ENCODE results near the gene ATP6V1B1. TPM values are rescaled to one million over a fixed set of nuclear protein-coding genes. Genes with fewer than 3 reads are reported as not detected.
A peak's percentile ranks its signal among the peaks of the same experiment; 100 is the strongest.

ATP6V1B1 gene
- total RNA-seq, 4 donors from 2014 or later = not detected

GRCh38 chr2:70977605-70978205, 42.0 kb downstream of the ATP6V1B1 start:
- Histone ChIP-seq H3K36me3 (no peaks in the 10 kb centered on the region), H3K27me3 (no peaks in the 10 kb centered on the region), H3K4me3 (replicated peaks in 1 of 3) (peak overlapping the region in 1 of 3 donors; percentile 68), H3K4me1 (peaks cover 6 to 18% of the 10 kb centered on the region in 2 donors), H3K27ac (peak overlapping the region; percentile 91 to 96 (median 93)), H3K9me3 (no peaks in the 10 kb centered on the region)
- 14 to 19% methylated on average over 14 of the region's 14 CpGs for WGBS, 2 donors
- intact Hi-C loops (cut with DNase I) = no loop called here
- DNase-seq = peak; percentile 70 to 72
- peak in 1 of 6 experiments; percentile 11 for TF ChIP-seq CTCF (IDR thresholded peaks at IDR 0.05)
- peak in 1 of 2 donors; percentile 22 for TF ChIP-seq POLR2A (IDR thresholded peaks at IDR 0.05)

- DNase-seq = peak; percentile 69 to 77
- TF ChIP-seq POLR2A (IDR thresholded peaks at IDR 0.05) (peak in 1 of 2 donors; percentile 63), CTCF (IDR thresholded peaks at IDR 0.05) (no peak)
- Histone ChIP-seq H3K4me3 (replicated peaks in 1 of 3) (peak within 1 kb of the TSS; percentile 16 to 68 (median 38)), H3K36me3 (no peaks in the 10 kb centered on the region), H3K9me3 (no peaks in the 10 kb centered on the region), H3K27me3 (no peaks in the 10 kb centered on the region), H3K4me1 (peaks cover 6 to 18% of the 10 kb centered on the region in 2 donors), H3K27ac (peak within 1 kb of the TSS; percentile 91 to 96 (median 93))
- intact Hi-C loops (cut with DNase I) = no loop called here
- 2 to 7% methylated on average over 10 to 24 of the region's 67 CpGs for WGBS, 2 donors
These were observed 42.9 kb downstream of the ATP6V1B1 start, which contains the start of gene ANKRD53 for GRCh38 chr2:70978341-70979179. ANKRD53 (plus strand) TSS chr2:70978630; CDS start chr2:70978646, 16 bp downstream.

- no peaks in the 10 kb centered on the region for H3K27me3 ChIP-seq
- TF ChIP-seq CTCF (IDR thresholded peaks at IDR 0.05) (no peak), POLR2A (IDR thresholded peaks at IDR 0.05) (no peak)
- H3K4me1 ChIP-seq = peaks cover 6 to 18% of the 10 kb centered on the region in 2 donors
These were observed 43.4 kb downstream of the ATP6V1B1 start for GRCh38 chr2:70979180-70979488.

DNA sequence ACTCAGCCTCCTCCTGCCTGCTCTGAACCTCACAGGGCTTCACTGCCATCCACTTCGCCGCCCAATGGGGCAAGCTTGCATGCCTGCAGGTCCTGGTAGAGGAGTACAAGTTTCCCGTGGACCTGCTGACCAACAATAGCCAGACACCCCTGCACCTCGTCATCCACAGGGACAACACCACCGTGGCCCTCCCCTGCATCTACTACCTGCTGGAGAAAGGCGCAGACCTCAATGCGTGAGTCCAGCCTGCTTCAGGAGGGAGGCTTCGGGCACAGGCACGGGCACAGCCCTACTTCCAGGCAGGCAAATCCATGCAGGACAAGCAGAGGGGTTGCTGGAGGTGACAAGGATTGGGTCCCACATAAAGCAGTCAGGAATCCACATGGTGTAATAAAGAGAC, 43.9 kb downstream of the ATP6V1B1 start:
- WGBS, 2 donors = 94 to 100% methylated on average over 5 to 9 of the region's 9 CpGs
- intact Hi-C loops (cut with DNase I) = no loop called here
- no peaks in the 10 kb centered on the region for H3K27me3 ChIP-seq
- H3K4me3 ChIP-seq (replicated peaks in 1 of 3) = no peak overlapping the region
- no peak for DNase-seq
- peaks cover 6 to 18% of the 10 kb centered on the region in 2 donors for H3K4me1 ChIP-seq
- H3K36me3 ChIP-seq = no peaks in the 10 kb centered on the region
- H3K27ac ChIP-seq = peak overlapping the region in 1 of 3 donors; percentile 91
- no peaks in the 10 kb centered on the region for H3K9me3 ChIP-seq
- TF ChIP-seq POLR2A (IDR thresholded peaks at IDR 0.05) (no peak), CTCF (IDR thresholded peaks at IDR 0.05) (no peak)

More at GRCh38 chr2:70979180-70979488, 43.4 kb downstream of the ATP6V1B1 start:
- H3K9me3 ChIP-seq = no peaks in the 10 kb centered on the region
- peak overlapping the region; percentile 91 to 96 (median 93) for H3K27ac ChIP-seq
- H3K36me3 ChIP-seq = no peaks in the 10 kb centered on the region
- intact Hi-C loops (cut with DNase I) = no loop called here
- DNase-seq = no peak
- 25 to 41% methylated on average over 10 to 19 of the region's 19 CpGs for WGBS, 2 donors
- peak overlapping the region; percentile 16 to 68 (median 38) for H3K4me3 ChIP-seq (replicated peaks in 1 of 3)

- Histone ChIP-seq H3K27me3 (no peaks in the 10 kb centered on the region), H3K4me3 (replicated peaks in 1 of 3) (no peak overlapping the region), H3K9me3 (no peaks in the 10 kb centered on the region), H3K4me1 (peaks cover 3 to 15% of the 10 kb centered on the region in 2 donors), H3K27ac (no peak overlapping the region), H3K36me3 (no peaks in the 10 kb centered on the region)
- no peak for TF ChIP-seq CTCF (IDR thresholded peaks at IDR 0.05)
- no peak for TF ChIP-seq POLR2A (IDR thresholded peaks at IDR 0.05)
- intact Hi-C loops (cut with DNase I) = no loop called here
- no peak for DNase-seq
- WGBS, 2 donors = 86 to 95% methylated on average over 2 of the region's 2 CpGs
These were observed 45.7 kb downstream of the ATP6V1B1 start for GRCh38 chr2:70981421-70981820.
